HG02852 (cell line): Measurements from ENCODE around the gene LRPAP1.

Experiments
- ATAC-seq: cut with Tn5 transposase; IDR thresholded peaks from one replicate; pipeline ENCODE4 v1.9.1; 2021; ENCODE audit warnings: mild to moderate bottlenecking, moderate library complexity; ENCODE audit not compliant: unreplicated experiment

LRPAP1 gene

DNA sequence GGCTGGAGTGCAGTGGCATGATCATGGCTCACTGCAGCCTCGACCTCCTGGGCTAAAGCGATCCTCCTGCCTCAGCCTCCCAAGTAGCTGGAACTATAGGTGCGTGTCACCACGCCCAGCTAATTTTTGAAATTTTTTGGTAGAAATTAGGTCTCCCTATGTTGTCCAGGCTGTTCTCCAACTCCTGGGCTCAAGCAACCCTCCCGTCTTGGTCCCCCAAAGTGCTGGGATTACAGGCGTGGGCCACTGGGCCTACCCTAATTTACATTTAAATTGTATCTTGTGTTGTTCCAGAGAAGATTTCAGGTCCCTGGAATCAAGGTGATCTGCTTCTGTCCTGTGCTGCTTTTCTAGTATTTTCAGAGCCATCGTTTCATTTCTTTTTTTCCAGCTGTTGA, 1.2 kb upstream of the LRPAP1 start:
- no peak for ATAC-seq

DNA sequence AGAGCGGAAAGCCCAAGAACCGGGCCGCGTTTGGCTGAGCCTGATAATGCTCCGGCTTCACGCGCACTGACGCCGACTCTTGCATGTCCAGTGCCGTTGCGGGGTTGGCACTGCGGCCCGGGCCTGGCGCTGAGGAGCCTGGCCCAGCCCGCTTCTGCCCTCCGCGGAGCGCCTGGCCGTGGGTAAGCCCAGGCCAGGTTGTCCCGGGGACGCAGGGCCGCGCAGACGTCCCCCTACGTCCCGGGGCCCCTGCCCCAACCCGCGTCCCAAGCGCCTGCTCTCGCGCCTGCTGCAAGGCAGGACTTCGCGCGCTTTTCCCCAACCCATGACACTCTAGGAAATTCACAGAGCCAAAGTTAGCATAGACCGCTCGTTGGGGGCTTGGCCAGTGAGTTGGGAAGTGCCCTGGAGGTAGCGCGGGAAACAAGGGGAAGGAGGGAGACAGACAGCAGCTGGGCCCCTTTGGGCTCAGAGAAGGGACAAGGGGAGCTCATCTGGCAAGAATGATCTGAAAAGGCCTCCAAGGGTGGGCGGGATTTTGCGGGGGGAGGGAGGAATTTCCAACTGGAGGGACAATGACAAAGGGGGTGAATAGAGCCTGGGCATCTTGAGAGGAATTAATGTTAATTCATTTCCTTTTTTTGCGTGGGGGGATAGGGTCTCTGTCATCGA, 665 bp upstream of the LRPAP1 start:
- ATAC-seq, result peak; percentile 45

- ATAC-seq, result no peak
Observed at GRCh38 chr4:3531318-3531878, 824 bp downstream of the LRPAP1 start.

GRCh38 chr4:3530663-3531254, 1.5 kb downstream of the LRPAP1 start:
- no peak for ATAC-seq

- ATAC-seq, result no peak
Observed at GRCh38 chr4:3530051-3530450, 2.2 kb downstream of the LRPAP1 start.

GRCh38 chr4:3529363-3529762, 2.9 kb downstream of the LRPAP1 start:
- no peak for ATAC-seq

DNA sequence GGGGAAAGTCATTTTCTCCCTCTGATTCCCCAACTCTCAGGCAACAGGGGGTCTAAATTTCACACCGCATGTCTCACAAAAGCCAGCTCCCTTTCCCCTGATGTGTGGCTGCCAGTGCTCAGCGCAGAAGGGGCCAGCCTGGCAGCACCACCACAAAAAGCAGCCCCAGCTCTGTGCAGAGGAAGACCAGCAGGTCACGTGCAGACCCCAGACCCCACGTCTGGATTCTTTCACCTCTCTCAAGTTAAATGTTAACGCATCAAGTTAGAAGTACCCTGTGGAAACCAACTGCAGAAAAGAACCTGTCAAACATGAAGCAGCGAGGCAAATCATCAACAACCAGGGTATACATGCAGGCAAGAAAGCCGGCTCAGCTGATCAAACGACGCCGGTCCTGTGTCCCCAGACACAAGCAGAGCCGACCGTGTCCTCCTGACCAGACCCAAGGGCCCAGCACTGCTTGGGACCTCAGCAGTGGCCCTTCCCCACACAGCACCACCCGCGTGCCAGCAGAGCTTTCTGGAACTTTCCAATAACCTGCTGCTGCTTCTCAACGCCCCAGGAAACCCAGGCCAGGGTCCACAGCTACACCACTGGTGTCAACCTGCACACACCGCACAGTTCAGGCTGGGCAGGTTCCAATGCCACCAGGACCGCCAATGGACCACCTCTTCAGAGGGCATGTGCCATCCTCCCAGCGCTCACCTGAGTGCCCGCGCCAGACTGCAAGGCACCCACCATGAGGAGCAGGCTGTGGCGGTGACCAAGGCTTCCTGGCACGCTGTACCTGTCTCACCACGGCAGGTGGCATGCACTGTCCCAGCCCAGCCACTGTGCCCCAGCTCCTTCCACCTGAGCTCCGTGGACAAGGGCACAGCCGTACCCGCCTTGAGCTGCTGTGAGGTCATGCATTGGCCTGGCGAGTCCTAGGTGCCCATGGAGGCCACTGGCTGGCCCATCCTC, 4.0 kb downstream of the LRPAP1 start:
- no peak for ATAC-seq

- ATAC-seq, result no peak
Observed at GRCh38 chr4:3527101-3527913, 4.9 kb downstream of the LRPAP1 start.

- no peak for ATAC-seq
Observed at GRCh38 chr4:3526456-3526855, 5.8 kb downstream of the LRPAP1 start.

DNA sequence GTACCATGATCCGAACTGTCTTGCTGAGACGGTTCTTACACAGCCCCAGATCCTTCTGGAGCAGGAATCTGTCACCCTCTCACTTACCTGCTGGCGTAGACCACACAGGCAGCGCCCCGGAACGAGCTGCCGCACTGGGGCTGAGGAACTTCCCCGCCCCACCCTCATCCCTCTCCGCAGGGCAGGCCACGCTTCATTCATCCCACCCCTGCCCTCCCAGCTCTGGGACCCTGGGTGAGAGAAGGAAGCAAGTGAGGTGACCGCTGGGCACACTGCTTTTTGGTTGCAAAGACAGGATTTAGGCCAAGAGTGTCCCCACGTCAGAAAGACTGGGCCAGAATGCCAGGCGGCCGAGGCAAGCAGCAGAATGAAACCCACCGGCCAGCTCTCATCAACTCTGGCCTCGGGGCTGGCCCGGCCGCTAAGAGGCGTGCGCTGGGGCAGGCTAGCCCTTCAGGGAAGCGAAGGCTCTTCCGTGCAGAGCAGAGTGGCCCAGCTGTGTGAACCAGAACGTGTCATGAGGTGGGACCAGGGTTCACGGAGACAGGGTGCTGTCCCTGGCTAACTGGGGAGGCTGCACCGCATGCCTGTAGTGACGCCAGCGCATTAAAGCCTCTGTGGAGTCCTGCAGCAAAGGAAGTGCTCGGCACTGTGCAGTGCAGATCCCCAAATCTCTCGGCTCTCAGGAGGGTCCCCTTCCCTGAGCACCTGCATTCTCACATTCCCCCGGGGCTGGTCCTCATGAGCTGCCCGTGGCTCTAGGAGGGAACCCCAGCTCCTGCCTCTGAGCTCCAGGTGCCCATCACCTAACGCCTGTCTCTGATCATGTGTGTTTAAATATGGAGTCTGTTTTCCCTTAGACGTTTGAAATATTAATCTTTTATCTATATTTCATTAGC, 6.4 kb downstream of the LRPAP1 start:
- no peak for ATAC-seq

DNA sequence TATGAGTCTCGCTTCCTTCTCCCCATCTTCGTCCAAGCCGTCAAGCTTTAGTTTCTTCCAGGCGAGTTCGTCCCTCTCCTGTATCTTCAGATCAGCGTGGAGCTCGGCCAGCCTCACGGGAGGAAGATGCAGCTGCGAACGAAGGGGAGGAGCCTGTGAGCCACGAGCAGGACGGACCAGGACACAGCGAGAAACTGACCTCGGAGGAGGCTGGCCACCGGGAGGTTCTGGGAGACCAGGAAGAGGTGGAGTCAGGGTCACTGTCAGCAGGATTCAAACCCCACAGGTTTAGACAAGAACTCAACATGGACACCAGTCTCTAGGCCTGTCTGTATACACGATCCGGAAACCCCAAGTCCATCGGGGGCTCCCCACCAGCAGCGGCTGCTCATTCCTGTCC, 7.3 kb downstream of the LRPAP1 start:
- ATAC-seq, result no peak

- ATAC-seq, result no peak
Observed at GRCh38 chr4:3524349-3524748, 7.9 kb downstream of the LRPAP1 start.

DNA sequence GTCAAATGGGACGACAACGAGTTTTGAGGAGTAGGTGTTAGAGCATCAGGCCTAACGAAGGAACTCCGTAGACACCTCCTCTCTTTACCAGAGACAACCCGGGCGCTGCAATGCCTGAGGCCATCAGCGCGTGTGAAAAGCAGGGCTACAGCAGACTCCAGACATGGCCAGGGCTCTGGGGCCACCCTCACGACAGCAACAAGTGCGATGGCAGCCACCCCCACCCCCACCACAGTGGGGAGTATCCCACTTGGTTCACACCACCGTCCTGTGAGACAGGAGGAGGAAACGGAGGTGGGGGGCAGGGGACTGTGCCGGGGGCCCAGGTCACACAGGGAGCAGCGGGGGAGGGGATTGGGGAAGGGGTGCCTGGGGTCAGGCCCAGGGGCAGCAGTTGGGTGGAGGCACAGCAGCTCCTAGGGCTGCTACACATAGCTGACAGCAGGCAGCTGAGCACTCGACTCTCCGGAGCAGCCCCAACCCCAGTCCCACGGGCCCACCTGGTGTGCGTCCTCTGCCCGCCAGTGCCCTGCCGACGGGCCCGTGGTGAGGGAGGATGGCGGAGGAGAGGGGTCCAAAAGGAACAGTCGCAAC, 8.5 kb downstream of the LRPAP1 start:
- no peak for ATAC-seq

GRCh38 chr4:3523146-3523627, 9.0 kb downstream of the LRPAP1 start:
- ATAC-seq, result no peak

DNA sequence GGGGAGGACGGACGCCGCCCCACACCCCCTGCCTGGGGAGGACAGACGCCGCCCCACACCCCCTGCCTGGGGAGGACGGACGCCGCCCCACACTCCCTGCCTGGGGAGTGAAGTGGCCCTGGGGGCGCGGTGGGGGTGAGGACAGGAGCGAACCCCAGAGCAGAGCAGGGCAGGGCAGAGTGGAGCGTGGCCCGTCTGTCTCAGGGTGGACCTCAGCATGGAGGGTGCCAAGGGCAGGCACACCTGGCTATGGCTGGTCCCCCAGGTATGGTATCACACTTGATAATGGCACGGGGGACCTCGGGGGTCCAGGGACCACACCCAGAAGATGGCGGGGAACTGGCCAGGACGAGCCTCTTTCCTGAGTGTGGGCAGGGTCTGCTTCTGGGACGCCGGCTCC, 9.6 kb downstream of the LRPAP1 start:
- no peak for ATAC-seq

GRCh38 chr4:3522326-3522640, 9.9 kb downstream of the LRPAP1 start:
- no peak for ATAC-seq

DNA sequence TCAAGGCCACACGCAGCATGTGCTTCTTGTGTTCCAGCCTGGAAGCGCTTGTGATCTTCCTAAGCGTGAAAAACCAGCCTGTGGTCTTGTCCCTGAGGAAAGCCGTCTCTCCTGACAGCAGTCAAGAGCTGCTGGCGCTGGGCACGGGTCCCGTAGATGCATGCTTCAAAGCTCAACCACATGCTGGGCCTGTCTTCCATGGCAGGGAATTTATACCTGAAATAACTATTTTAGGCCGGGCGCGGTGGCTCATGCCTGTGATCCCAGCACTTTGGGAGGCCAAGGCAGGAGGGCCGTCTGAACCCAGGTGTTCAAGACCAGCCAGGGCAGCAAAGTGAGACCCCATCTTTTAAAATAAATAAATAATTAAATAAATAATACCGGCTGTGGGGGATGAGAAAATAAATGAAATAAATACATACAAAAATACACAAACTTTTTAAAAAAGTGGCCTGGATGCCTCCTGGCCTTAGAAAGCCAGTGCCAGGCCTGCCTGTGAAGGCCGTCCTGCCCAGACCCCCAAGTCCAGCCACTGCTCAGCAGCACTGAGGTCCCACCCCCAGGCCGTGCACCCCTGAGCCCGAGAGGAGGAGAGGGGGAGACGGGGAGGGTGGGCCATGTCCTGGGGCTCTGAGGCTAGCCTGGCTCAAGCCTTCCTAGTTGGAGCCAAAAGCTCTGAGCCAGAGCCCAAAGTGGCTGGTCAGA, 10.4 kb downstream of the LRPAP1 start:
- ATAC-seq, result no peak

- ATAC-seq, result no peak
Observed at GRCh38 chr4:3520796-3521600, 11.2 kb downstream of the LRPAP1 start.
